Posterior cingulate gyrus (tissue), 11 donors: ENCODE results near the gene SPAG16.

Experiments
- DNase-seq, 10 donors: peaks; one replicate each; pipeline versions ENCODE4 v3.0.0 to v3.0.0-alpha.2; 2020 to 2021; ENCODE audit warnings: mixed read lengths in 3 of 10
- intact Hi-C: fragments of 100-400 bp; cut with DNase I; formaldehyde crosslinking; loops from one replicate; pipeline ENCODE4 v1.15.1; 2023

SPAG16 gene

GRCh38 chr2:213284105-213285090 is at the start of gene SPAG16:
Gene SPAG16, plus strand, starts transcription at chr2:213284464.
- peak; percentile 95 to 100 (median 98) for DNase-seq
- intact Hi-C loops: no loop called here

GRCh38 chr2:213234641-213235040 is 49.6 kb upstream of the SPAG16 start:
- no peak for DNase-seq
- intact Hi-C loops: no loop called here

DNA sequence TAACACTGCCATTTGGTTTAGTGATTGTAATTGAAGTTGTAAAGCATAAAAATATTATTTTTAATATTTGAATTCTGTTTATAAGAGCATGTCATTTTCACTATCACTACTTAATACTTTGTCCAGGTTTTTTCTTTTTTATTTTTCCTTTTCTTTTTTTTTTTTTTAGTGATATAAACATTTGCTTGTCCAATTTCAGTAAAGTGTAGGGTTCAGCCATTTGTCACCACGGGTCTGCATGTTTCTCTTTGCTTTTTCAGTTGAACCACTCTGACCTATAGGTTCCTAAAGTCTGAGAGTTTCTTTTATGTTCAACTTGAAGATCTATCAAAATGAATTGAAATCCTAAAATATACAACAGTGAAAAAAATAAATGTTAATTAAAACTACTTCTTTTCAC is 48.5 kb upstream of the SPAG16 start:
- no peak for DNase-seq
- intact Hi-C loops: no loop called here

DNA sequence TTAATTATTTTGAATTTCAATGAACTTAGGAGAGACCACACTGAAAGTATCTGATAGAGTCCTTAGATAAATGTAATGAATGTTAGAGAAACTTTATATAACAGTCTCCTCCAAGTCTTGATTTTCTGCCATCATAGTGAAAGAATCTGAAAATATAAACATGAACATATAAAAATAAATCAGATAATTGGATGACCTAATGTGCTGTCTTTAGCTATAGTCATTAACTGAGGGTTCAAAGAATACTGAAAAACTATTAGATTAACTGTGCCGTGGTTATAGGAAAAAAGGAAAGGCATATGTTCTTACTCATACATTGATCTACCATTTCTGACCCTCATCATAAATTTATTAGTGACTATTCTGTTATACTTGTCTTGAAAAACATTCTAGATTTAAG is 47.0 kb upstream of the SPAG16 start:
- intact Hi-C loops: no loop called here
- no peak for DNase-seq

GRCh38 chr2:213237787-213238186 is 46.5 kb upstream of the SPAG16 start:
- no peak for DNase-seq
- intact Hi-C loops: no loop called here

DNA sequence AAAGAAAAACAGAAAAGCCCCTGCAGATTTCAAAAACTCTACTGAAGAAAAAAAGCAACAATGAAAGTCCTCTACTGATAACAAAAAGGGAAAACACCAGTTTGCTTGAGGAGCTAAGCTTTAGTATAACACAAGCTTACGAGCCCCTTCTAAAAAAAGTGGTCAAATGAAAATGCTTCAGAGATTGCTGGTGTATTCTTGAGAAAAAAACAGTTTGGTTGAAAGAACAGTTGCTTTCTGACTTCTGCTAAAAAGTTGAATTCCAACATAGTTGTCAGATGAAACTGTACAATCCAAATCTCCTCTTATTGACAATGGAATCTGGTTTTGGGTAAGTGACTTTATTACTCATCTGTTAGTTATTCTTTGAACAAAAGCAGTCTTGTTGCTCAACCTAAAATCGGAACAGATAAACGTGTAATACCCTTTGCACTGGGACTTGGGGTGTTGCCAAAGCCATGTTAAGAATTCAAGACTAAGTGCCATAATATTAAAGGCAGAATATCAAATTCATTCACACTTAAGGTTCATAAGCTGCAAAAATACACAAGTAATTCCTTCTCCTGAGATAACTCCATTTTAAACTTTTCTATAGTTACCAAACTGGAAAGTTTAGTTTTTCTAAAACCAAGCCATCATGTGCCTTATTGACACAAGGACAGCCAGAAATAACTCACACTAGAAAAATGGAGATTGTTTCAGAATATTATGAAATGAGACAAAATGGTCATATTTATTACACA is 45.3 kb upstream of the SPAG16 start:
- intact Hi-C loops: no loop called here
- no peak for DNase-seq

DNA sequence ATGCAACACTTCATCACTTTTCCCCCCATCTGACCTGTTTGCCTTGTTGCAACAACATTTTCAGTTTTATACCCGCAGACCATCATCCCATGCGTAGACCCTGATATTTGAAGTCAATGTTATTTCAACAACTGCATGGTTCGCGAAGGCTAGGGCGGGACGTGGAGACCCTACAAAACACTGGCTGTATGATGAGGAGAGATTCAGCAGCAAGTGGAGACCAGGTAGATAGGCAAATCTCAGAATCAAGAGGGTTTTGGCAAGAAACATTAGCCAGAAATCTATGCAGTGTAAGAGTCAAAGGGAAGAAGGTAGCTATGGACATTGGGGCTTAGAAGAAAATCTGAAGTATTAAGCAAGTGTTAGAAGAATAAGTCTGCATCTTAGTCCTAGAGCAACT is 42.4 kb upstream of the SPAG16 start:
- no peak for DNase-seq
- intact Hi-C loops: no loop called here

- intact Hi-C loops: no loop called here
- DNase-seq: no peak
Measured at GRCh38 chr2:213242653-213243052, 41.6 kb upstream of the SPAG16 start.

- no peak for DNase-seq
- intact Hi-C loops: no loop called here
Measured at GRCh38 chr2:213243189-213244044, 40.8 kb upstream of the SPAG16 start.

GRCh38 chr2:213246497-213247281 is 37.6 kb upstream of the SPAG16 start:
- intact Hi-C loops: no loop called here
- peak in 4 of 10 donors; percentile 26 to 49 (median 32) for DNase-seq

DNA sequence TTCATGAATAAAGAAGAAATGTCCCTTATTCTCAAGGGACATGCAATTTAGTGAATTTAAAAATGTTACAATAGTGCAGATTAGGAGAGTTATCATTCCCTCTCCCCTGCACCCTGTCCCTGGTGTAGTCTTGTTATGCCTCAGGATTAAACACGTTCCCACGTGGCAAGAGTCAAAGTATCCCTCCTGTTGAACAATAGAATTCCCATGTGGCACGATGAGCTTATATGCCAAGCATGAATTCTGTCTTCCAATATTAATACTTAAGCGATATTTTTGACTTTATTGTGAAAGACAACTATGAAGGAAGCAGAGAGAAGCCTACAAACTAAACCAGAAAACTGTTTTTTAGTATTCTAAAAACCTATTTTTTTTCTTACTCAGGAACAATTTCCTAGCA is 36.7 kb upstream of the SPAG16 start:
- no peak for DNase-seq
- intact Hi-C loops: no loop called here

- peak in 1 of 10 donors; percentile 24 for DNase-seq
- intact Hi-C loops: no loop called here
Measured at GRCh38 chr2:213248637-213249036, 35.6 kb upstream of the SPAG16 start.

DNA sequence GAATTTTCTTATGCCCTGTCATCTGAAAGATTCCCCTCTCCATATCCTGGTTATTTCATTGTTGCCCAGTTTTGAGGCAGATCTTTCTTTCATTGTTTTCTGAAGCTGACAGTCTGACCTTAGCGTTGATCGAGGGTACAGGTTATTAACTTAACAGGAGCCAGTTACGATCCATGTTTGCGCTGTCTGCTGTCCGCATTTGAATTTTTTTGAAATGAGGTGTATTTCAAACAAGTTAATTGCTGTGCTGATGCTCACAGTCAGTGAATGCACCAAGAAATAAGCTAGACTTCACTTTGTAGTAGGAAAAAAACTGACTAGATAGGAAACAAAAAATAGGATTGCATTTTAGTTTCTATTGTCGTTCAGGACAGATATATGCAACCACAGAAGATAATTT is 34.8 kb upstream of the SPAG16 start:
- DNase-seq: no peak
- intact Hi-C loops: no loop called here

GRCh38 chr2:213251618-213252017 is 32.6 kb upstream of the SPAG16 start:
- intact Hi-C loops: no loop called here
- DNase-seq: no peak

DNA sequence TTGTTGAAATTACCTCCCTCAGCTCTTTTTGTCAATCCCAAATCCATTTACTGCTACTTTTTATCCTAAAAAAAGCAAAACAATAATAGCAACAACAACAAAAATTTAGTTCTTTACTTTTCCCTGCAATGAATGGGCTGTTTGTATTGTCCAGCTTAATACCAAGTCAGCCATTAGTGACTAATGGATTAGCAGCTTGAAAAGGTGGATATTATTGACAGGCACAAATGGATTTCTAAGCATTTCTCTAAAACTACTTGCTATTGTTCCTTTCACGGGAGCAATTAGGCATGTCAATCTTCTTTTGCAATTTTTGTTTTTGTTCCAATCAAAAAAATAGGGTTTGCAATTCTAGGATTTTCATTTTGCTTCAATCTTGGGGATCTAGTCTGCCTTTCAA is 32.1 kb upstream of the SPAG16 start:
- no peak for DNase-seq
- intact Hi-C loops: no loop called here

DNA sequence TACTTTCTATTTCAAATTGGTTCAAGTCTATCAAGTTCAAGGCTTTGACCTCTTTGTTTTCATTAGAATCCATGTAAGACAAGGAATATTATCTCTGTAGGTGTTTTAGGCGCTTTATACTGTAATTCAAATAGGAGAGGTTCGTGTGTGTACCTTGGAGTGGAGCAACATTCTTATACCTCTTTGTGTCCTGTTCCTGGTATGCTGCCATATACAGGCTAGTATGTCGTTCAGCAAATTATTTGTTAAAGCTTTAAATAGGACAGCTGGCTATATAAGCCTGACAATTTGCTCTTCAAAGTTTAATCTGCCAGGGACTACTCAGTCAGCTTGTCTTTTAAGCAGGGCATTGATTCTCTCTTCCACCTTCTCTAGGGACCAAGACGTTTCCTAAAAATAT is 31.1 kb upstream of the SPAG16 start:
- intact Hi-C loops: no loop called here

DNA sequence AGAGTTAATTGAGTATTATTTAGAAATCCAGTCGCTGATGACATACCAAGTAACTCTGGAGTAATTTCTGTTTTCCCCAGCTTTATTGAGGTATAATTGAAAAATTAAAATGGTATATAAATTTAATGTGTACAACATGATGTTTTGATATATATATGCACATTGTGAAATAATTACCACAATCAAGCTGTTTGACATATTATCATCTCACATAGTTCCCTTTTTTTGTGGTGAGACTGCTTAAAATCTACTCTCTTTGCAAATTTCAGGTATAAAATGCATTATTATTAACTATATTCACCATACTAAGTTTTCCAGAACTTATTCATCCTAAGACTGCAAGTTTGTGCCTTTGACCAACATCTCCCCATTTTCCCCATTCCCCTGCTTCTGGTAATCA is 25.0 kb upstream of the SPAG16 start:
- no peak for DNase-seq
- intact Hi-C loops: no loop called here

More for the DNA sequence above, 31.1 kb upstream of the SPAG16 start:
- DNase-seq: no peak

- DNase-seq: no peak
- intact Hi-C loops: no loop called here
Measured at GRCh38 chr2:213261237-213261636, 23.0 kb upstream of the SPAG16 start.

DNA sequence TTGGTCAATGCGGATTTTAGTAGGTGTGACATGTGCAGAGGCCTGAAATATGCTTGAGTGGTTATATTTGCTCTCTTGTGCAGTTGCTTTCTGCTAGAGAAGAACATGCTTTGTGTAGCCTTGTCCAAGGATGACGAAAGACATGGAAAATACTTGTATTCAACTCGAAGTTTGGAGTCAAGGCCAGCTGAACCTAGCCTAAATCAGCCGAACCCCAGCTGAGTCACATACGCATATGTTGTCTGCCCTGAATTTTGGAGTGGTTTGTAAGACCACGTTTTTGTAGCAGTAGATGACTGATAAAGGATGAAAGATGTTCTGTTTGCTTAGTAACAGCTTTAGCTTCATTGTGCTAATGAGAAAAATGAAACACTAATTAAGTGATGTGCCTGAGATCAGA is 22.5 kb upstream of the SPAG16 start:
- intact Hi-C loops: no loop called here
- DNase-seq: no peak

DNA sequence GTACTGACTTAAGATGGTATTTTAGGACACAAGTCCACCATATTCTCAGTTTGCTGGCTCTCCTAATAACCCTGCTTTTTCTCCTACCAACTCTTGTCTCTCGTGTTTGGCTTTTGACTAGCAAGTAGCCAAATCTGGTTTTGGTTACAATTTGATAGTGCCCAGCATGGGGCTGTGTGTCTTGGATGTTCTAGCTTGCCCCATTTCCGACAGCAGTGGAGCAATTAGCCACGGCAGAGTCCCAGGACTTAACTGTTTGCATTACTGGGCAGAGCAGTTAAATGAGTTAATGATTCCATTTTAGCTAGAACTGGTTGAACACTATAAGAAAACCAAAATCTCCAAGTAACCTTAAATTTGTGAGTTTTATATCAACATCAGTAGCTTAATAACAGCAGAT is 18.6 kb upstream of the SPAG16 start:
- intact Hi-C loops: no loop called here
- no peak for DNase-seq
